Measurements from ENCODE around the gene BRD3OS. TPM values are rescaled to one million over a fixed set of nuclear protein-coding genes. Genes with fewer than 3 reads are reported as not detected.

Gene BRD3OS
- total RNA-seq, result 10 to 100 TPM; 15.3 to 39.0 (median 21.7) TPM

- ATAC-seq, result peak; percentile 92
- Histone ChIP-seq H3K27ac (peak within 1 kb of the TSS; percentile 3 to 86 (median 84)), H3K4me1 (peaks cover 0 to 22% (median 9%) of the 10 kb centered on the region in 3 donors), H3K9me3 (no peaks in the 10 kb centered on the region), H3K27me3 (no peaks in the 10 kb centered on the region), H3K4me3 (peak within 1 kb of the TSS; percentile 60 to 99), H3K36me3 (peaks cover 0 to 35% of the 10 kb centered on the region in 2 donors)
- 2 to 5% methylated on average over 4 to 6 of the region's 43 CpGs for WGBS, 2 donors (ENCODE audit: low coverage in 1 of 2)
- TF ChIP-seq POLR2A (IDR thresholded peaks at IDR 0.05), result peak; percentile 13
- peak; percentile 31 for TF ChIP-seq POLR2AphosphoS5 (IDR thresholded peaks at IDR 0.05)
- TF ChIP-seq EP300 (IDR thresholded peaks at IDR 0.05), result no peak
- TF ChIP-seq CTCF (IDR thresholded peaks at IDR 0.05), result no peak
These were observed at the start of gene BRD3OS for GRCh38 chr9:134024828-134025605. TSS of gene BRD3OS (plus strand) at chr9:134025481. CDS start at chr9:134026748, 1,267 bp downstream.

- ATAC-seq, result no peak
These were observed 49.8 kb upstream of the BRD3OS start for GRCh38 chr9:133975511-133975910.

GRCh38 chr9:133976191-133976861, 49.0 kb upstream of the BRD3OS start:
- WGBS, 2 donors (ENCODE audit: low coverage in 1 of 2), result 75 to 99% methylated on average over 3 to 8 of the region's 17 CpGs
- TF ChIP-seq CTCF (IDR thresholded peaks at IDR 0.05) (no peak), EP300 (IDR thresholded peaks at IDR 0.05) (no peak)
- H3K27ac ChIP-seq, result no peak overlapping the region
- ATAC-seq, result no peak
- no peaks in the 10 kb centered on the region for H3K27me3 ChIP-seq
- H3K36me3 ChIP-seq, result no peaks in the 10 kb centered on the region
- H3K4me1 ChIP-seq, result peaks cover 0 to 43% (median 20%) of the 10 kb centered on the region in 3 donors
- no peaks in the 10 kb centered on the region for H3K9me3 ChIP-seq
- H3K4me3 ChIP-seq, result no peak overlapping the region

More at GRCh38 chr9:133975511-133975910, 49.8 kb upstream of the BRD3OS start:
- Histone ChIP-seq H3K9me3 (no peaks in the 10 kb centered on the region), H3K4me3 (no peak overlapping the region), H3K27me3 (no peaks in the 10 kb centered on the region), H3K4me1 (peaks cover 0 to 50% (median 22%) of the 10 kb centered on the region in 3 donors), H3K36me3 (no peaks in the 10 kb centered on the region), H3K27ac (no peak overlapping the region)
- TF ChIP-seq EP300 (IDR thresholded peaks at IDR 0.05), result no peak
- TF ChIP-seq CTCF (IDR thresholded peaks at IDR 0.05), result no peak
- TF ChIP-seq POLR2AphosphoS5 (IDR thresholded peaks at IDR 0.05), result no peak
- TF ChIP-seq POLR2A (IDR thresholded peaks at IDR 0.05), result no peak
- 94 to 100% methylated on average over 1 to 2 of the region's 3 CpGs for WGBS, 2 donors (ENCODE audit: low coverage in 1 of 2)

- Histone ChIP-seq H3K9me3 (no peaks in the 10 kb centered on the region), H3K4me3 (no peak overlapping the region), H3K27ac (no peak overlapping the region), H3K36me3 (no peaks in the 10 kb centered on the region), H3K27me3 (no peaks in the 10 kb centered on the region), H3K4me1 (peaks cover 0 to 38% (median 19%) of the 10 kb centered on the region in 3 donors)
- no peak for ATAC-seq
- WGBS, 2 donors (ENCODE audit: low coverage in 1 of 2), result no CpG with 5 or more reads among the region's 9 CpGs
- no peak for TF ChIP-seq POLR2AphosphoS5 (IDR thresholded peaks at IDR 0.05)
- TF ChIP-seq CTCF (IDR thresholded peaks at IDR 0.05), result no peak
- TF ChIP-seq EP300 (IDR thresholded peaks at IDR 0.05), result no peak
- TF ChIP-seq POLR2A (IDR thresholded peaks at IDR 0.05), result no peak
These were observed 48.4 kb upstream of the BRD3OS start for GRCh38 chr9:133976887-133977286.

Measured in gastroesophageal sphincter (tissue), 4 donors.